ENCODE measurements around the gene ARHGEF2.
A peak's percentile ranks its signal among the peaks of the same experiment; 100 is the strongest.

ARHGEF2 gene

GRCh38 chr1:155978325-155978972 is at the start of gene ARHGEF2:
TSS of gene ARHGEF2 (minus strand) at chr1:155978547. CDS start at chr1:155978427, 120 bp downstream.
- peak; percentile 75 to 76 for ATAC-seq

DNA sequence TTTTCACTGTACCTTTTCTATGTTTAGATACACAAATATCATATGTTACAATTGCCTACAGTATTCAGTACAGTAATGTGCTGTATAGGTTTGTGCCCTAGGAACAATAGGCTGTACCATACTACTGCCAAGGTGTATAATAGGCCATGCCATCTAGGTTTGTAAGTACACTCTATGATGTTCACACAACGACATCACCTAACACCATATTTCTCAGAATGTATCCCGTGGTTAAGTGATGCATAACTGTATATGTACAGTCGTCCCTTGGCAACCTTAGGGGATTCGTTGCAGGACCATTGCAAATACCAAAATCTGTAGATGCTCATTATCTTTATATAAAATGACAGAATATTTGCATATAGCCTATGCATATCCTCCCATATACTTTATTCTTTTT is 48.2 kb upstream of the ARHGEF2 start:
- ATAC-seq: peak in 1 of 2 donors; percentile 74

GRCh38 chr1:156025876-156026275 is 47.5 kb upstream of the ARHGEF2 start:
- ATAC-seq: peak; percentile 45 to 61

DNA sequence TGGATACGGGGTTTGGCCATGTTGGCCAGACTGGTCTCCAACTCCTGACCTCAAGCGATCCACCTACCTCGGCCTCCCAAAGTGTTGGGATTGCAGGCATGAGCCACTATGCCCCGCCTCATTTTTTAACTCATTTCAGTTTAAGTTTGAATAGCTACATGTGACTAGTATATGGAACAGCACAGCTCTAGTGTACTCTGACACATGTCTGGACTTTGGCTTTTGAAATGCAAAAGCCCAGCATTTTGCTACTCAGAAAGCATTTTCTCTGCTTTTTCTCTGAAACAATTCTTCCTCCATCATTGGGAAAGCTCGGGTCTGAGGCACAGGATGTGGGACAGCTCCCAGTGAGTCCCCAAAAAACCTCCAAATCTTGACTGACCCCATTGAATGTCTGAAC is 46.5 kb upstream of the ARHGEF2 start:
- no peak for ATAC-seq

DNA sequence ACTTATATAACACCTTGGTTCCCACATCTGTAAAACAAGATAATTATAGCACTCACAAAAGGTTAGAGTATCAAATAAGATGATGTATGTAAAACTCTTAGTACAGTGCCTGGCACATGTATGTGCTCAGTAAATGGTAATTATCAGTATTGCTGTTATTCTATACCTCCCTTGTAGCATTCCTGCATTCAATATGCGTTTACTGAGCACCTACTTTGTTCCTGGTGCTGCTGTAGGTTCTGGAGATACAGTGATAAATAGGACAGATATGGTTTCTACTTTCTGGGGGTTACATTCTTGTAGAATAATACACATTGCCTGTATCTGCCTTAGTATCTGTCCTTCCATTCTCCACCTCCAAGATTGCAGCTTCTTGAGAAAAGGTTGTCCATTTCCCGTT is 43.6 kb upstream of the ARHGEF2 start:
- no peak for ATAC-seq

DNA sequence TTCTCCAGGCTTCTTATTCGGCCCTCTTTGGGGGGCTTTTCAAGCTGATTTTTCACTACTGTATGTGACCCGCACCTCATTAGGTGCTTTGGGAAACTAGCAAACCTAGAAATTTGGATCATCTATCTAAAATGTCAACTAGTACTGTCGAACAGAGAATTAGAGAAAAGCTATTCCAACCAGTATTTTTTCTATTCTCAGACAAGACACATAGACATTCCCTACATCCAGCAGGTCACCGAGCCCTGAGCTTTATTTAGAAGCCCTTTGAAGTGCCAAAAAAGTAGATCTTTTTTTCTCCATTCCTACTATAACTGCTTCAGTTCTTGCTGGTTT is 42.7 kb upstream of the ARHGEF2 start:
- ATAC-seq: no peak

DNA sequence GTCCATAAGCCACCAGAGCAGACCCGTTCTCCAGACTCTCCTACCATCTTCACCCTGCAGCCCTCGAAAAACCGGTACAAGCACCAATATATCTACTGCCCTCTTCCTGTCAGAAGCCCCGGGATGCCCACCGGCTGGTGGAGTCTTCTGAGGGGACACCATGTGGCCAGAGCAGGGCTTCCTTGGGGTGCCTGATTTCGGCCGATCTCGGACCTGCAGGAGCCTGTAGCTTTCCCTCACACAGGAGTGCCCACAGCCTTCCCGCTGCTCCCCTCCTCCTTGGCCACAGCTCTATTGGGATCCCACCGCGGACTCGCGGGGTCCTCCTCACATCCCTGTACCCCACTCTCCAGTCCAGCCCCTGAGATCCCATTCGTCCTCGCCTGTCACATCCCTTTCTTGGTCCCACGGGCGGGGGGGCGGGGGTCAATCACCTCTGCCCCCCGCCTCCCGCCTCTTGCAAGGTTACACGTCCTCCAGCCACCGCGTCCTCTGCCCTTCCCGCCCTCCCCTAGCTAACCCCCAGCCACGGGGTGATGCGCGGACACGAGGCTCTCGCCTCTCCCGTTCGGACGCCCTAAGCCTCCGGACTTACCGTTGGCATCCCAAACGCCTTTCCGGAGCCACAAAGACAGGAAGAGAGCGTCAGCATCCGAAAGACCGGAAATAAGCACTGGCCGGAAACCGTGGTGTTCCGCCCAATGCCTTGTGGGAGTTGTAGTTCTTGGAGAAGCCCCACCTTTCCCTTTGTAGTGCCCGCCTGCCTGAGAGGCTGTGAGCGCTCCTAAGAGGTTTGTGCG is 42.1 kb upstream of the ARHGEF2 start, which contains the start of gene SSR2:
Gene SSR2 (minus strand): TSS at position 659 of the 800 bp plus-strand sequence. CDS start 784 bp downstream, outside the sequence.
- ATAC-seq: peak; percentile 100

DNA sequence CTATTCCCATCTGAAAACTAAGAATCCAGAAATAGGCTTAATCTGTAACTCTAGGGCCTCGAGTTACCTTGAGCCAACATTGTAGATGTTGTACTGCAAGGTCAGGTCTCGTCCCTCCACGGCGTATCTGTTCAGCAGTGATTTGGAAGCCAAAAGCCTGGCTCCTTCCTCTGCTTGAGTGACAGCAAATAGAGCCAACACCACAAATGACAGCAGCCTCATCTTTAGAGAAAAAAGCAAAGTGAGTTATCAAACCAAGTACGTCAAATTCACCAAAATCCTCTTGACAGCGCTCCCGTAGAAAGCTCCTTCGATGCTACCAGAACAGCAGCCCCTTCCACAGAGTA is 41.6 kb upstream of the ARHGEF2 start:
- no peak for ATAC-seq

GRCh38 chr1:156014829-156015228 is 36.5 kb upstream of the ARHGEF2 start:
- no peak for ATAC-seq

- no peak for ATAC-seq
Observed at GRCh38 chr1:156012051-156012817, 33.9 kb upstream of the ARHGEF2 start.

GRCh38 chr1:156009404-156009803 is 31.1 kb upstream of the ARHGEF2 start:
- ATAC-seq: no peak

DNA sequence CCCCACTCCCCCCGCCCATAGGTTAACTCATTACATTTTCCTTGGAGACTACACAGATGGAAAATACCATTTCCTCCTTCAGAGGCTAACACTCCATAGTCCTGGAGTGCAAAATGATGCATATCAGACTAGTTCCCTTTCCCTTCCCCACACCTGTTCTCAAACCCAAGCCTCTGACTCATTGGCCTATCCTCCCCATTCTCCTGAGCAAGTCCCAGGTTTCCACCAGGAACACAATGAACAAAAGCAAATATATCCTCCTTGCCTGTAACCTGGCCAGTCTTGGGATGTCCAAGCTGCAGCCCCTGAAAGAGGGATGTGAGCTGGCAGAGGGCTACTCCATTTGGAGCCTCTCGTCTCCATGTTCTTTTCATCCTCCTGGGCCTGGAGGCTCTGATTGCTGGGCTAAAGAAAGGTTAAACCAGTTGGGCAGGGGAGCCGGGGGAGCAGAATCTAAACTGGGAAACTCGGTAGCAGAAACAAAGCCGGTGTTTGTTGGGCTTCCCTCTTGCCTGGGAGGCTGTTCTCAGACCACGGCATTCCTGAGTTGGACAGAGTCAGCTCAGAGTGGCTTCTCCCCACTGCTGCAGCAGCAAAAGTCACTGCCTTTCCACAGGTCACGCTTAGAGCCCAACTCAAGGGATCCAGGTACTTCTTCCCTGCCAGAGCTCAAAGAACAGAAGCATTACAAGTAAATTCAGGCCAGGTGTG is 28.5 kb upstream of the ARHGEF2 start:
- no peak for ATAC-seq

DNA sequence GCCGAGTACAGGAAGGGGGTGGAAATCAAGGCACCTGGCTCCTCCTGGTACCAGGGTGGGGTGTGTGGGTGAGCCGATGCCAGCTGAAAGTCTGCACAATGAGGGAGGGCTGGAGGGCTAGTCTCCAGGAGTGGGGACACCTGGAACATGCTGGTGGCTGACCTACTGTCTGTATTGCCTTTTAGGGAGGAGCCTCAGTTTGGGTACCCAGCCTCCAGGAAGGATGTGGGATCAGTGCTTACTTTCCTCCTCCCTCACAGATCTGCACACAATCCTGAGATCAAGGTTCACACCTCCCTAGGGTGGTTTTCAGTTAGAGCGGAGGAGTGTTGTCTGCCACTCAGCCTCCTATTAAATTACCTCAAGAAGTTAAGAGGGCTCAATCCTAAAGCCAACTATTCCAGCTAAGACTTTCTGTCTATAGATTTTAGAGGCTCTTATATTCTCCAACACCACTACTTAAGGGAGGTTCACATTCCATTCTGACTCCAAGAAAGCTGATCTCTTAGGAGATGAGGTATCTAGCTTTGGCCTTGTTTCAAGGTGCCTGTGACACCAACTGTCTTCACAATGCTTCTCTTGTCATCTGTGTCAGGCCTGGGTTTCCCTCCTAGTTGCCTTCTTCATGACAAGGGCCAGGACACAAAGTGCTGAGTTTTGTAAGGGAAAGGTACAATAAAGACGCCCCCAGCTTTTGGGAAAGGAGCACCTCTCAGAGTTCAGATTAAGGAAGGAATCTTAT is 26.7 kb upstream of the ARHGEF2 start:
- no peak for ATAC-seq

- ATAC-seq: no peak
Observed at GRCh38 chr1:156003923-156004188, 25.5 kb upstream of the ARHGEF2 start.

GRCh38 chr1:156002188-156002911 is 24.0 kb upstream of the ARHGEF2 start:
- ATAC-seq: no peak

GRCh38 chr1:156001662-156002171 is 23.4 kb upstream of the ARHGEF2 start:
- no peak for ATAC-seq

DNA sequence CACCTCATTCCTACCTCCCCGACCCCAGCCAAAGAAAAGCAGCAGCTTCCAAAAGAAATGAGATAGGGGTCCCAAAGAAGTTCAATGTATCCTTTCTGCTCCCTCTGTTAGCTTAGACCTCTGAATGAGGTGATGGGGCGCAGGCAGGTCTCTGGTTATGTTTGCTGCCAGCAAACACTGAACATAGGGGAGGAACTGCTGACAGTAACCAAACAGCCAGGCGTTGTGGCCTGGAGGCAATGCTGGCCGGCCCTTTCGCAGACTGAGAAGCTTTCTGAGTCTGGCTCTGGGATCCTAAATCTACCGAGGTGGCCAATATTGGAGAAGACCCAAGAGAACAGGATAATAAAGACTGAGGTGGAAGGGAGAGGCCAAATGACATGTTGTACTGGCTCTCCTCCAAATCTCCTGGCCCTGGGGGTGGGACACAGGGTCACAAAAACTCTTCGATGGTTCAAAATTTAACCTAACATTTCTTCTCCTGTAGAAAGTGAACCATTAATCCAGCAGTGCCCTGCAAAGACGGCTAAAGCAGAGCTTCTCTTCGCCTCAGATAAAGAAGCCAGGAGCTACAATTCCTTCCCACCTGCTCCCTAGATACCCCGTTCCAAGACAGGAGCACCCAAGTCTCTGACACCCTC is 22.8 kb upstream of the ARHGEF2 start:
- ATAC-seq: no peak

GRCh38 chr1:155999964-156000363 is 21.6 kb upstream of the ARHGEF2 start:
- no peak for ATAC-seq

DNA sequence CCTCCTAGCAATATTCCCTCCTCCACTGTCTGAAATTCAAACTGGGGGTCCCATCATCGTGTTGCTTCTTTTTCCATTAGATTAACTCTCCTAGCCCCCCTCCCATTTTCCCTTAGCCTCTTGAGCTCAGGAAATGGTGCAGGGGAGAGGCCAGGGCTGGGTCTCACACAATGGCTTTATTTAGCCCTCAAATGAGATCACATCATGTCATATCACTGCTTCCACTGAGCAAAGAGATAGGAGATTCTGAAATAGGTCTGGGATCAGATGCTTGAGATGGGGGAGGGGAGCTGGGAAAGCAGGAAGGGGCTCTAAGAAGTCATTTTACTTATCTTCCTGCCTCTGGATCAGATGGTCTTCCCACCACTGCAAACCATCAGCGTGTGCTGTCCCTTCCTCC is 17.8 kb upstream of the ARHGEF2 start:
- no peak for ATAC-seq

DNA sequence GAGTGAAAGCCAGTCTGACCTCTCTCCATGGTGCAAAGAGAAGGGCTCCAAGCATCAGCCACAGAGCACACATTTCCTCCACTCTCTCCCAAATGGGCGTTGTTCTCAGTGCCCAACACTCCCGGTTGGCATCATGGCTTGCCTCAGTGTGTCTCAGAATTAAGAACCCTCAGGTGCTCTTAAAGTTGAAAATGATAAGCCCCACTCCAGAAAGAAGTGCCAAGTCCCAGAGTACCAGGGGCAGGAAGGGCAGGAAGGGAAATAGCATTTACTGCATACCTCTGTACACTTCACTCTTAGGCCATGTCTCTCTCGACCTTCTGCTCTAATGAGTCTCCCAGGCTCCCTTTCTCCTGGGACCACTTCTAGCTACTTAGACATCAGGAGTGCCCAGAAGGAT is 15.2 kb upstream of the ARHGEF2 start:
- ATAC-seq: no peak

All from activated CD4-positive, CD25-positive, alpha-beta regulatory T cell treated with anti-CD3 and anti-CD28 coated beads, Interleukin-2, amount 50 U/mL, for 24 hours (primary cell).